Hair follicle dermal papilla cell (primary cell): ENCODE results near the gene C10orf67. TPM values are rescaled to one million over a fixed set of nuclear protein-coding genes. Genes with fewer than 3 reads are reported as not detected.

Experiments used
- small RNA-seq: library from RNA; depleted of rRNA; stranded (forward); fragments of <200 nt; gene quantifications from one replicate; pipeline ENCODE3, GENCODE V24; 2012
- total RNA-seq: library from RNA; depleted of rRNA; stranded (reverse); fragments of >200 nt; gene quantifications from 2 replicates; pipeline ENCODE4 v1.2.3, GENCODE V29; 2012

Gene C10orf67
- total RNA-seq: 0.12 and 0.16 TPM in 2 replicates

DNA sequence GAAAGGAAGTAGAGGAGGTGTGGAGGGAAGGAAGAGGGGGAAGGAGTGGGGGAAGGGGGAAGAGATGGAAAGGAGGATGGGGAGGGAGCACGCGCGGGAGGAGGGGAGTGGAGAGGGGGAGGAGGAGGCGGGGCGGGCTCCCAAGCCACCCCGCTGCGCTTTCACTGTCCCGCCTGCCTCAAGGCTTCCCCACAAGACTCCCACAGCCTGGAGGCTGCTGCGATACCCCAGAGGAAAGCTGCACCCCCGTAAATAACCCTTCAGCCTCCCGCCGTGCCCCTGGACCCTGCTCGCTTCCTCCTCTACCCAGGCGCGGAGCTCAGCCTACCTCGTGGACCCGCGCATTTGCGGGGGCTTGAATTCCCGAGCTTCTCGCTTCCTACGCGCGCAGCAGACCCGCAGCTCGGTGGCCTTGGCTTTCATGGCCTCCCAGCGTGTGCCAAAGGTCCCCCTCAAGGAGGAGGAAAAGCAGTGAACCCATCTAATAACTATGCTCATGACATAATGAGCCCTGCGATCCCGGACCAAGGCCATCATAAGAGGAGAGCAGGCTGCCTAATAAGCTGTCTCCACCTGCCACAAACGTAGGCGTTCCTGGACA lies at the start of gene C10orf67:
Gene C10orf67, minus strand, starts transcription at position 557 of the 601 bp plus-strand sequence. Its CDS starts 23 bp downstream, at position 534.

DNA sequence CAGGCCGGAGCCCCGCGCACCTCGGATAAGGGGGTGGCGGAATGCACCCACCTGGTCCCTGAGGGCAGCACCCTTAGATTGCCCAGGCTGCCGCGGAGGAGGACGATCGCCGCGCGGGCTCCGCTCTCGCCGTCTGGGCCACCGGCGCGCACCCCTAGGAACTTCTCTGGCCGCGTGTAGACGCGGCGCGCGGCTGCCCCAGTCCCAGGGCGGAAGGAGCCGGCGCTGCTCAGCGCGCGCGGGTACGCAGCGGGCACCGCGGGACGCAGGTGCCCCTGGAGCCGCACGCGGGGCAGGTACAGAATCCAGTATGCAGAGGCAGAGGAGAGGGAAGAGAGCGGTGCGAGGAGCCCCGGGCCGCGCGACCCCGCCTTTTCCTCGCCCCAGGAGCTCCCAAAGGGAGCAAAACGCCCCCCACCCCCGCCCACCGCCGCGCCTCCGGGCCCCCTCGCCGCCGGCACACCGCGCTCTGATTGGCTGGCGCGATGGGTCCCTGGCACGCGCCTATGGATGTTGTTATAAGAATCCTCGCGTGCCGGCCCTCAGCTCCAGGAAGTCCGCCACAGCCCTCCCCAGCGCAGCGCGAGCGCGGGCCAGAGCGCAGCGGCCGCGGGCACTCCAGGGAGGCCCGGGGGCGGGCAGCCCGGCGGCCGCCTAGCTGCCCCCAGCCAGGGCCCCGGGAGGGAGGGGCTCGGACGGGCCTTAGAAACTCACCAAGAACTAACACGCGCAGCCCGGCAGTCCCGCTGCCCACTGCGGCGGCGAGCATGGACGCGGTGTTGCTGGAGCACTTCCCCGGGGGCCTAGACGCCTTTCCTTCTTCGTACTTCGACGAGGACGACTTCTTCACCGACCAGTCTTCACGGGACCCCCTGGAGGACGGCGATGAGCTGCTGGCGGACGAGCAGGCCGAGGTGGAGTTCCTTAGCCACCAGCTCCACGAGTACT lies 152.6 kb downstream of the C10orf67 start, which contains the start of gene PTF1A:
Gene PTF1A, plus strand, starts transcription at position 549 of the 948 bp plus-strand sequence. Its CDS starts 219 bp downstream, at position 768.

Small RNA genes within 50 kb of the gene (small RNA-seq; reads per million reads assigned to genes)
- gene MIR1254-2 (not detected), gene RF00561 (not detected)

Other genes starting within 250 kb of the C10orf67 start
- gene MSRB2, start 249.2 kb downstream of the C10orf67 start, total RNA-seq: 9.1 and 10.0 TPM in 2 replicates
- not detected in 2 replicates for gene PTF1A, start 152.5 kb downstream of the C10orf67 start, total RNA-seq
- 6.1 and 8.0 TPM in 2 replicates for gene OTUD1, start 94.3 kb upstream of the C10orf67 start, total RNA-seq